ENCODE measurements around the gene TNNI3. TPM values are rescaled to one million over a fixed set of nuclear protein-coding genes. Genes with fewer than 3 reads are reported as not detected.
"Not testable (repeated sequence)": the region's sequence is repeated elsewhere in the genome, so short reads cannot be mapped to it uniquely, and the experiment has no call there.

The TNNI3 gene
- polyA plus RNA-seq, 6 donors from 2014 or later: not detected

DNA sequence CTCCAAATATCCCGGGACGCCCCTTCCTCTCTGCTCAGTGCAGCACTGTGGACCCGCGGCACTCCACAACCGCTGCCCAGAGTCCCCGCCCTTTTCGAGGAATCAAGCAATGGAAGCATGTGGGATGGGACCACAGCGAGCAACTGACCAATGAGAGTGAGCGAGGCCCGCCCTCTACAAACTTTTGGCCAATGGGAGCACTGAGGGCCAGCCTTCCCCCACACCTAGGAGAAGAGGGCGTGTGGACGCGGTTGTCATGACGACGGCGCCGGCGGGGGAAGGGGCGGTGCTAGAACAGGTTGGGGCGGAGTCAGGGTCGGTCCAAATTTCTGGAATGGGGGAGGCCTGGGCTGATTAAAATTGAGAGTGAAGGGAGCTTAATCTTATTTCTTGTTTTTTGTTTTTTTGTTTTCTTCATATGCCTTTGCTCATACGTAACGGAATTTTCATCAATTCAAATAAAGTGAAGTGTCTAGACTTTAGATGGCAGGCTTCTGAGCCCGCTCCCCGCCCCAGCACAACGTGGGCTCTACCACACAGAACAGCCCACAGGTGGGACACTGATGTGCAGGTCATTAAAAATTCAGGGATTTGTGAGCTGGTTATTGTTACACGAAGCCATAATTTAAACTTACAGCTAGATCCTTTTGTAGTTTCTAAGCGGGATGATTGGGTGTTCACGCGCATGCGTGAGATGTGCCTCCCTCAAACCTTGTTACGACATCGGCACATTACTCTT lies 9.2 kb upstream of the TNNI3 start, which contains the start of gene DNAAF3:
TSS of gene DNAAF3 (minus strand) at position 84 of the 739 bp plus-strand sequence. CDS start 200 bp downstream, outside the sequence.
- H3K27ac Mint-ChIP-seq: peak within 1 kb of the TSS in 5 of 6 donors; percentile 56 to 83 (median 63)
- DNase-seq (peak; percentile 43), ATAC-seq (ENCODE audit: low read depth in 2 of 2) (peak; percentile 72 to 73)
- peaks cover 7 to 17% of the 10 kb centered on the region in 2 donors for H3K36me3 Mint-ChIP-seq
- peaks cover 52 to 75% (median 69%) of the 10 kb centered on the region in 3 donors for H3K27me3 Mint-ChIP-seq
- H3K4me1 Mint-ChIP-seq: peaks cover 10 to 18% (median 14%) of the 10 kb centered on the region in 3 donors
- peaks cover 4 to 20% (median 12%) of the 10 kb centered on the region in 7 donors for H3K9me3 Mint-ChIP-seq
- peak within 1 kb of the TSS; percentile 4 to 67 (median 40) for H3K4me3 Mint-ChIP-seq

DNA sequence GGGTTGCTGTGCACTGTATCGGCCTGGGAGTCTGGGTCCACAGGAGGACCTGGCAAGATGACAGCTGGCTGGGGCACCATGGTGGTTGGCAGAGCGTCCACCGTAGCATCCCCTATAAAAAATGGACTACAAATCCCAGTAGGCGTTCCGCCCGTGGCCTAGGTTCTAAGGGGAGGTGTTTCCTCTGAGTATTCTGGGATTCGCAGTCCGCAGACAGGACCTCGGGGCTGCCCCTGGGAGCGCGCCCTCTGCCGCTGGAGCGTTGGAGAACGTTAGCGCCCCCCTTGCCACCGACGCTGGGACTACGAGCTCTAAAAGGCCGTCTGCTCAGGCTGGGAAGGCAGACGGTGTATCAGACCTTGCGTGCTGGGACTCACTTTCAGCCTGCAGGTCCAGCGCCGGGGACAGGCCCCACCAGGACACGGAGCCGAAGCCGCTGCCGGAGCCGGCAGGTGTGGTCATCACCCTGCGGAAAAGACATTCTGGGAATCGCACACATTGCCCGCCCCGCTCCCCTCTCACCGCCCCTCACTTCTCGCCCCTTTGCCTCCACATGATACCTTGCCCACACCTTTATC lies 8.5 kb upstream of the TNNI3 start:
- Mint-ChIP-seq H3K36me3 (peaks cover 7 to 12% of the 10 kb centered on the region in 2 donors), H3K27me3 (peaks cover 46 to 77% (median 63%) of the 10 kb centered on the region in 3 donors), H3K4me1 (peaks cover 10 to 16% (median 14%) of the 10 kb centered on the region in 3 donors), H3K9me3 (peaks cover 0 to 15% (median 9%) of the 10 kb centered on the region in 7 donors), H3K4me3 (peak overlapping the region in 5 of 8 donors; percentile 29 to 67 (median 41)), H3K27ac (peak overlapping the region in 4 of 6 donors; percentile 45 to 83 (median 62))
- no peak for DNase-seq
- ATAC-seq (ENCODE audit: low read depth in 2 of 2): peak; percentile 32 to 61

GRCh38 chr19:55161571-55162322 lies 4.2 kb upstream of the TNNI3 start:
- no peak overlapping the region for H3K4me3 Mint-ChIP-seq
- peaks cover 12 to 28% (median 15%) of the 10 kb centered on the region in 3 donors for H3K4me1 Mint-ChIP-seq
- ATAC-seq (ENCODE audit: low read depth in 2 of 2) (no peak), DNase-seq (no peak)
- H3K9me3 Mint-ChIP-seq: peaks cover 0 to 14% (median 6%) of the 10 kb centered on the region in 7 donors
- H3K36me3 Mint-ChIP-seq: peaks cover 3 to 30% of the 10 kb centered on the region in 2 donors
- H3K27me3 Mint-ChIP-seq: peaks cover 43 to 84% (median 66%) of the 10 kb centered on the region in 3 donors
- no peak overlapping the region for H3K27ac Mint-ChIP-seq

DNA sequence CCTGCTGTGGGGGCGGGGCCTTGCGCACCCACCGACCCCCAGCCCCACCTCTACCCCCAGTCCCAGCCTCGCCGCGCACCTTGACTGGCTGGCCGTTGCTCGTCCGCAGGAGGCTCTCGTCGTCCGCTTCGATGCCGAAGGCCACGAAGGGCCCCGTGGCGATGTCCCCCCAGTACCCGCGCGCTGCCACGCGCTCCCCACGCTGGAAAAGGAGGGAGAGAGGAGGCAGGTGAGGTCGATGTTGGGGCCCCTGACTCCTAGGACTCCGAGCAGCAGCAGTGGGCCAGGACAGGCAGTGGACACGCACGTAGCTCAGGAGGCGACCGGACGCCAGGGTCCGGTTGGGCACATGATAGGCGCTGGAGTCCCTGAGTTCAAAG lies 3.4 kb upstream of the TNNI3 start:
- ATAC-seq (ENCODE audit: low read depth in 2 of 2) (no peak), DNase-seq (no peak)
- H3K4me1 Mint-ChIP-seq: peaks cover 9 to 26% (median 14%) of the 10 kb centered on the region in 3 donors
- H3K27ac Mint-ChIP-seq: peak overlapping the region in 1 of 6 donors; percentile 41
- H3K9me3 Mint-ChIP-seq: peaks cover 0 to 13% (median 5%) of the 10 kb centered on the region in 7 donors
- H3K4me3 Mint-ChIP-seq: no peak overlapping the region
- peaks cover 0 to 23% of the 10 kb centered on the region in 2 donors for H3K36me3 Mint-ChIP-seq
- H3K27me3 Mint-ChIP-seq: peaks cover 39 to 84% (median 66%) of the 10 kb centered on the region in 3 donors

DNA sequence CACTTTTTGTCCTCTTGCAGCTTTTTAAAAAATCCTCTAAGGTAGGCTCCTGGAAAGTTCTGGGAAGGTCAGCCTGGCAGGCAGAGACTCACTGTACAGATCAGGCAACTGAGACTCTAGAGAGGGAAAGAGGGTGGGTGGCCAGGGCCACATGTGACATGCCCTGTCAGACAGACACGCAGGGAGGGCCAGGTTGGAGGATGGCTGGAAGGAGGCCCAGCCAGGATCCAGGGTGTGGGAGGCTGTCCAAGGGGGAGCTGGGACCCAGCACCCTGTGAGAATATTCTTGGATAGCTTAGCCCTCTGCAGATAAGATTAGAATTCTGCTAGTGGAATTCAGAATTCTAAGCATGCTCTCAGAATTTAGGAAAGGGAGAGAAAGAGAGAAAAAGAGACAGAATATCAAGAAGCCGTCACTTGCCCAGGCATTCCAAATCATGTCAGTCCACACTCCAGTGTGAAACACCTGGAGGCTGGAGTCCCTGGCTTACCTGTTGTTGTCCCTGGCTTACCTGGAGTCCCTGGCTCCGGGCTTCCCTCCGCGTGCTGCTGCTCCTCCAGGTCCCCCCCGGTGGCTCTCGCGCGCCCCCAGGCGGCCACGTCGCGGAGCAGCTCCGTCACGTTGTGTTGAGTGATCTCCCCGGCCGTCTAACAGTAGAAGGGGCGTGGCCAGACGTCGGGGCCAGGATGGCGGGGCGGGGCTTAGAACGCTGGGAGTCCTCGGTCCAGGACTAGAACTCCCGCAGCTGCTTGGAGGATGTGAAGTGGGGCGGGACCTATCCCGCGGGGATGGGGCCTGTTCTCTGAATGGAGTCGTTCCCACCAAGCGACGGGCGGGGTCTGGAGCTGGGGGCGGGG lies 2.8 kb upstream of the TNNI3 start:
- H3K4me3 Mint-ChIP-seq: peak overlapping the region in 2 of 8 donors; percentile 16 to 64
- peaks cover 0 to 23% of the 10 kb centered on the region in 2 donors for H3K36me3 Mint-ChIP-seq
- peaks cover 0 to 10% (median 2%) of the 10 kb centered on the region in 7 donors for H3K9me3 Mint-ChIP-seq
- H3K27ac Mint-ChIP-seq: peak overlapping the region in 2 of 6 donors; percentile 26 to 41
- peak; percentile 89 to 91 for ATAC-seq (ENCODE audit: low read depth in 2 of 2)
- H3K4me1 Mint-ChIP-seq: peaks cover 8 to 26% (median 14%) of the 10 kb centered on the region in 3 donors
- H3K27me3 Mint-ChIP-seq: peaks cover 34 to 79% (median 60%) of the 10 kb centered on the region in 3 donors
- peak; percentile 69 for DNase-seq

- no peak overlapping the region for H3K27ac Mint-ChIP-seq
- H3K4me3 Mint-ChIP-seq: peak overlapping the region in 1 of 8 donors; percentile 42
- peaks cover 2 to 13% (median 4%) of the 10 kb centered on the region in 7 donors for H3K9me3 Mint-ChIP-seq
- H3K27me3 Mint-ChIP-seq: peaks cover 36 to 76% (median 59%) of the 10 kb centered on the region in 3 donors
- DNase-seq (no peak), ATAC-seq (ENCODE audit: low read depth in 2 of 2) (no peak)
- H3K4me1 Mint-ChIP-seq: peaks cover 8 to 32% (median 21%) of the 10 kb centered on the region in 3 donors
- H3K36me3 Mint-ChIP-seq: peaks cover 0 to 29% of the 10 kb centered on the region in 2 donors
Measured at GRCh38 chr19:55158848-55159749, 1.6 kb upstream of the TNNI3 start.

DNA sequence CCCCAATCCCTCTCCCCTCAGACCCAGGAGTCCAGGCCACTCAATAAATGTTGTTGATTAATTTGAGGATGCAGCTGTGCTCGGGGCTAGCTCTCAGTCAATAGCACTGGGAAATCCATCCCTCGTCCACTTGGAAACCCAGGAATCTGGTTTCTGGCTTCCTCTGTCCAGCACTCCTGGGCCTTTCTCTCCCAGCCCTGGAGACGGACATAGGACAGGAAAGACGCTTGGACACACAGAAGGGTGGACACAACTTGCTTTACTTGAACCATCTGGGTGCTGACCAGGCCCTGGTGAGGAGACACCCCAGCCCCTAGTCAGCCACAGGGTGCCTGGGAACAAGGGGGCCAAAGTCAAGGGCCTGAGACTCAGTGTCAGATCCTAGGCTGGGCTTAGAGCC lies 891 bp upstream of the TNNI3 start:
- peak overlapping the region in 1 of 8 donors; percentile 29 for H3K4me3 Mint-ChIP-seq
- H3K36me3 Mint-ChIP-seq: peaks cover 0 to 34% of the 10 kb centered on the region in 2 donors
- H3K27me3 Mint-ChIP-seq: peaks cover 36 to 74% (median 56%) of the 10 kb centered on the region in 3 donors
- DNase-seq (no peak), ATAC-seq (ENCODE audit: low read depth in 2 of 2) (no peak)
- H3K9me3 Mint-ChIP-seq: peaks cover 6 to 15% (median 9%) of the 10 kb centered on the region in 7 donors
- H3K27ac Mint-ChIP-seq: peak overlapping the region in 1 of 6 donors; percentile 61
- H3K4me1 Mint-ChIP-seq: peaks cover 12 to 37% (median 26%) of the 10 kb centered on the region in 3 donors

DNA sequence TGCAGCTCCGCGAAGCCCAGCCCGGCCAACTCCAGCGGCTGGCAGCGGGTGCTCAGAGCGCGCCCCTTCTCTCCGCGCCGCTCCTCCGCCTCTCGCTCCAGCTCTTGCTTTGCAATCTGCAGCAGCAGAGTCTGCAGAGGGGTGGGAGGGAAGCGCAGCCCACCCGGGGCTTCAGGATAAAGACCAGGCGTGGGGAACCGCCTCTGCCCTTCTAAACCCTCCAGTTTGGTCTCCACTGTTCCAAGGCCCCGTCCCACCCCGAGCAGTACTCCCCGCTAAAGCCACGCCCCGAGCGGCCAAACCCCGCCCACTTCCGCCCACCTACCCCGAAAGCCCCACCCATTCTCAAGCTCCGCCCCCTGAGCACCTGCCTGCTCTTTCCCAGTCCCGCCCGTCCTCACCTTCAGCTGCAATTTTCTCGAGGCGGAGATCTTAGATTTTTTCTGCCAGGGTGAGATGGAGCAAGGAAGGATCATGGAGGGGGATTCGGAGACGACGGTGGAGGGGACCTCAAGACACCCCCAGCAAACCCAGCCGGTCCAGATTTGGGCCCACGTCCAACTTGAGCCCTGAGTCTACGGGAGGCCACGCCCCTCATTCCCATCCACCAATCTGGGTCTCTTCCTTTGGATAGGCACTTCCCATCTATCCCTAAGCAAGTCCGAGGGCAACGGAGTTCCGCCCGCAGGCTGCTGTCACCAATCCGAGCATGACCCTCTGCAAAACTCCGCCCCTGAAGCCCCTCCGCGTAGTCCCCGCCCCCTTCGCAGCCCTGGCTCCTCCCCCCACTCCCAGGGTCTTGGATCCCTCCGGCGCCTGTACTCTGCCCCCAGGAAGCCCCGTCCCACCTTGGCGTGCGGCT lies 1.1 kb downstream of the TNNI3 start:
- Mint-ChIP-seq H3K9me3 (peaks cover 10 to 27% (median 15%) of the 10 kb centered on the region in 7 donors), H3K36me3 (peaks cover 0 to 42% of the 10 kb centered on the region in 2 donors), H3K27ac (no peak overlapping the region), H3K4me3 (peak overlapping the region in 4 of 8 donors; percentile 35 to 77 (median 55)), H3K27me3 (peaks cover 30 to 69% (median 56%) of the 10 kb centered on the region in 3 donors), H3K4me1 (peaks cover 19 to 44% (median 34%) of the 10 kb centered on the region in 3 donors)
- DNase-seq (no peak), ATAC-seq (ENCODE audit: low read depth in 2 of 2) (peak in 1 of 2 donors; percentile 18)

DNA sequence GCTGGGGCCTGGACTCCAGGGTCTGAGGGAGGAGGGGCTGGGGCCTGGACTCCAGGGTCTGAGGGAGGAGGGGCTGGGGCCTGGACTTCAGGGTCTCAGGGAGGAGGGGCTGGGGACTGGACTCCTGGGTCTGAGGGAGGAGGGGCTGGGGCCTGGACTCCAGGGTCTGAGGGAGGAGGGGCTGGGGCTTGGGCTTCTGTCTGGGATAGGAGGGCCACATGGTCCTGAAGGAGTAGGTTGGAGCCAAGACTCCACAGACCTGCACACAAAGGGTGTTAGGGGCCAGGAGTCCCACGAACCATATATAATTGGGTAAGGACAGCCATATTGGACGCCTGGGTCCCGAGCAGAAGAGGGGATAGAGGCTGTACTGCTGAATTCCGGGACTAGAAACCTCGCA lies 1.7 kb downstream of the TNNI3 start:
- H3K4me3 Mint-ChIP-seq: peak overlapping the region in 4 of 8 donors; percentile 36 to 73 (median 54)
- peaks cover 0 to 40% of the 10 kb centered on the region in 2 donors for H3K36me3 Mint-ChIP-seq
- not testable (repeated sequence) for H3K27ac Mint-ChIP-seq; DNase-seq; ATAC-seq (ENCODE audit: low read depth in 2 of 2)
- peaks cover 19 to 43% (median 34%) of the 10 kb centered on the region in 3 donors for H3K4me1 Mint-ChIP-seq
- peaks cover 10 to 28% (median 18%) of the 10 kb centered on the region in 7 donors for H3K9me3 Mint-ChIP-seq
- H3K27me3 Mint-ChIP-seq: peaks cover 32 to 62% (median 54%) of the 10 kb centered on the region in 3 donors

GRCh38 chr19:55153652-55154264 lies 3.8 kb downstream of the TNNI3 start:
- H3K4me3 Mint-ChIP-seq: peak overlapping the region in 1 of 8 donors; percentile 5
- peaks cover 0 to 26% of the 10 kb centered on the region in 2 donors for H3K36me3 Mint-ChIP-seq
- DNase-seq: no peak
- peak overlapping the region in 3 of 6 donors; percentile 55 to 94 (median 85) for H3K27ac Mint-ChIP-seq
- peaks cover 34 to 59% (median 53%) of the 10 kb centered on the region in 3 donors for H3K27me3 Mint-ChIP-seq
- H3K9me3 Mint-ChIP-seq: peaks cover 10 to 22% (median 18%) of the 10 kb centered on the region in 7 donors
- ATAC-seq (ENCODE audit: low read depth in 2 of 2): no peak
- peaks cover 16 to 38% (median 27%) of the 10 kb centered on the region in 3 donors for H3K4me1 Mint-ChIP-seq
